Epidermal melanocyte (primary cell): ENCODE data around the gene BTBD19.
"Not testable (repeated sequence)": the region's sequence is repeated elsewhere in the genome, so short reads cannot be mapped to it uniquely, and the experiment has no call there.

Experiments
- DNase-seq: peaks from one replicate; pipeline ENCODE4 v3.0.0; 2011; ENCODE audit warnings: low spot score; ENCODE audit not compliant: insufficient read length

The BTBD19 gene

GRCh38 chr1:44828003-44828651 lies 19.8 kb downstream of the BTBD19 start:
- DNase-seq = no peak

GRCh38 chr1:44828841-44829440 lies 20.6 kb downstream of the BTBD19 start:
- DNase-seq = no peak

GRCh38 chr1:44829506-44830384 lies 21.4 kb downstream of the BTBD19 start:
- no peak for DNase-seq

- no peak for DNase-seq
Observed at GRCh38 chr1:44830900-44831304, 22.6 kb downstream of the BTBD19 start.

- DNase-seq = no peak
Observed at GRCh38 chr1:44831516-44831915, 23.2 kb downstream of the BTBD19 start.

GRCh38 chr1:44832056-44832705 lies 23.9 kb downstream of the BTBD19 start:
- DNase-seq = no peak

- DNase-seq = no peak
Observed at GRCh38 chr1:44834328-44834727, 26.0 kb downstream of the BTBD19 start.

- peak; percentile 74 for DNase-seq
Observed at GRCh38 chr1:44835738-44836675, 27.7 kb downstream of the BTBD19 start.

- DNase-seq = not testable (repeated sequence)
Observed at GRCh38 chr1:44838294-44838693, 30.0 kb downstream of the BTBD19 start.

GRCh38 chr1:44839576-44839975 lies 31.3 kb downstream of the BTBD19 start:
- DNase-seq = no peak

GRCh38 chr1:44842486-44842861 lies 34.2 kb downstream of the BTBD19 start:
- no peak for DNase-seq

GRCh38 chr1:44842862-44843655 lies 34.7 kb downstream of the BTBD19 start, which contains the start of gene PTCH2:
TSS of gene PTCH2 (minus strand) at chr1:44843253. CDS start at chr1:44842932, 321 bp downstream.
- DNase-seq = peak; percentile 81

- no peak for DNase-seq
Observed at GRCh38 chr1:44846985-44847384, 38.7 kb downstream of the BTBD19 start.

GRCh38 chr1:44847845-44848244 lies 39.5 kb downstream of the BTBD19 start:
- no peak for DNase-seq

GRCh38 chr1:44848456-44849181 lies 40.3 kb downstream of the BTBD19 start:
- DNase-seq = no peak

GRCh38 chr1:44849575-44850132 lies 41.3 kb downstream of the BTBD19 start:
- DNase-seq = no peak

- DNase-seq = no peak
Observed at GRCh38 chr1:44851308-44851707, 43.0 kb downstream of the BTBD19 start.

- no peak for DNase-seq
Observed at GRCh38 chr1:44853201-44853600, 44.9 kb downstream of the BTBD19 start.

- DNase-seq = no peak
Observed at GRCh38 chr1:44854970-44855369, 46.6 kb downstream of the BTBD19 start.
